C4-2B (cell line): ENCODE results near the gene TMEM147.

ENCODE experiments used
- CTCF ChIP-seq: fragments of 450-650 bp; conservative IDR thresholded peaks from 2 replicates; pipeline ENCODE4 v1.5.1; 2017; ENCODE audit warnings: mild to moderate bottlenecking
- ZFX ChIP-seq: fragments of 450-650 bp; IDR thresholded peaks from 2 replicates; pipeline ENCODE4 v1.6.1; 2017

DNA sequence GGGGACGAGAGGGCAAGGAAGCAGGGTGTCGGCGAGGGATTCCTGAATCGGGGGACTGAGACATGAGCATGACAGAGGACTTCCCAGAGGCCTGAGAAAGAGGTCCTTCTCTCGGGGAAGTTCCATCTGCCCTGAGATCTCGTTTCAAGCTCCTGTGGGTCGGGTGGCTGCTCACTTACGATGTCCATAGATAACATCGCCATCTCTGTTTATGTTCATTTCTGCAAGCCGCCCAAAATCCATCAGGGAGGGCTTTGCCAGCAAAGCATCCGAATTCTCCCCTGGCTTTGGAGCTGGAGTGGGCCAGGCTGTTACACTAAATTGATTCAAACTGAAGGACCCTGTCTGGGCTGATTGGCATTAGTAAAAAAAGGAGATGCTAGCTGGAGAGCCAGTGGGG is 37.9 kb upstream of the TMEM147 start:
- TF ChIP-seq CTCF (no peak), ZFX (no peak)
